NCI-H2196 treated with DMSO at 0.1 percent for 48 hours (cell line): ENCODE results near the gene LOC128125822.
A peak's percentile ranks its signal among the peaks of the same experiment; 100 is the strongest.

ENCODE experiments used
- DNase-seq: peaks from one replicate; lab custom pipeline; 2025; ENCODE audit not compliant: unreplicated experiment; lab: John Stamatoyannopoulos, UW

The LOC128125822 gene

GRCh38 chr6:63554782-63555181, 17.5 kb upstream of the LOC128125822 start:
- no peak for DNase-seq

DNA sequence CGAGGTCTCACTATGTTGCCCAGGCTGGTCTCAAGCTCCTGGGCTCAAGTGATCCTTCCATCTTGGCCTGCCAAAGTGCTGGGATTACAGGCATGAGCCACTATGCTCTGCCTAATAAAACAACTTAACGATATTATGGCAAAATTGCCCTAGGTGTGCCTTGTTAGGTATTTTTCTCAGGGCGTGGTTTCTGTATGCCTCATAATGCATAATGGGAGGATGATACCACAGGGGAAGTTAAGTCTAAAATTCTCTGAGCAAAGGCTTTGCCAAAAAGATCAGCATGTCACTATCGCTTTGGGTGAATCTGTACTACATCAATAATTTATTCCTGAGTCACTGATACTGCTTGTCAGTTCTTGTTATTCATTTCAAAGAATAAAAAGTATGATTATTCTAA, 15.9 kb upstream of the LOC128125822 start:
- DNase-seq, result no peak

- no peak for DNase-seq
Measured at GRCh38 chr6:63558278-63558677, 14.0 kb upstream of the LOC128125822 start.

DNA sequence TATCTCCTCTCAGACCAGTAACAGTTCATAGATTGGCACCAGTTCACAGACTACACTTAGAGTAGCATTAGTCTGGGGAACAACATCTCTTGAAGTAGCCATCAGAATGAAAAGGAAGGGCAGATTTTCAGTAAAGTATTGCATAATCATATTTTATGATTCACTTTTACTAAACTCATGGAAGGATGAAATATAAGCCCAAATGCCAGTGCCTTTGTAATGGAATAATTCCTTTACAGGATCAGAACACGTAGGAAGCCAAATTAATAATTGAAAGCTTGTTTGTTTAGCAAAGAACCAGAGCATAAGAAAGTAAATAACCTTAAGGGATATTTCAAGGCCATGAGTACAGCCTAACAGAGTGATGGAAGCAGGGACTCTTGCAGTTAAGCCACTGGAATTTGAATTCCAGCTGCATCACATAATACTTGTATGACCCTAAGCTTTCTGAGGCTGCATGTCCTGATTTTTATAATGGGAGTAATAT, 11.4 kb upstream of the LOC128125822 start:
- DNase-seq, result no peak

- no peak for DNase-seq
Measured at GRCh38 chr6:63561288-63561687, 11.0 kb upstream of the LOC128125822 start.

DNA sequence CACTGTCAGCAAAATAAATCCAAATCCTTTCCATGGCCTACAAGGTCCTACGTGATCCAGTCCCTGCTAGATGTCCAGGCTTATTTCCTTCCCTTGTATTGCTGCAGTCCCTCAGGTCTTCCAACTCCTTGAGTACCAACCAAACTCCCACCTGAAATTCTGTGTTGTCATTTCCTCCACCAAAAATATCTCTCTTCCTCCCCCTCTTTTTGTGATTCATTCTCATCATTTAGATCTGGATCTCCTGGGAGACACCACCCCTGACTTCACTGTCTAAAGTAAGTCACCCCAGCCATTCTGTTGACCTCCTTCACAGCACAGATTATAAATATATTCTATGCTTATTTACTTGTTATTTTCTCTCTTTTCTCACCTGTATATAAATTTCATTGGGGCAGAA, 9.0 kb upstream of the LOC128125822 start:
- DNase-seq, result no peak

GRCh38 chr6:63565058-63565726, 7.1 kb upstream of the LOC128125822 start:
- DNase-seq, result no peak

GRCh38 chr6:63565727-63566596, 6.3 kb upstream of the LOC128125822 start:
- DNase-seq, result no peak

DNA sequence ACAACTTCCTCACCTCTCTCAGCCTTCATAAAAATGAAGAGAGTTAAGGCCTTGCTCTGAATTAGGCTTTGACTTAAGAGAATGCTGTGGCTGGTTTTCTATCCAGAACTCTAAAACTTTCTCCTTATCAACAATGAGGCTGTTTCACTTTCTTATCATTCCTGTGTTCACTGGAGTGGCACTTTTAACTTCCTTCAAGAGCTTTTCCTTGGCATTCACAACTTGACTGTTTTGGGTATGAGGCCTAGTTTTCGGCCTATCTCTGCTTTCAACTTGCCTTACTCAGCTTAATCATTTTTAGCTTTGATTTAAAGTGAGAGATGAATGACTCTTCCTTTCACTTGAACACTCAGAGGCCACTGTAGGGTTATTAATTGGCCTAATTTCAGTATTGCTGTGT, 4.3 kb upstream of the LOC128125822 start:
- DNase-seq, result no peak

GRCh38 chr6:63571361-63572043, 778 bp upstream of the LOC128125822 start:
- no peak for DNase-seq

DNA sequence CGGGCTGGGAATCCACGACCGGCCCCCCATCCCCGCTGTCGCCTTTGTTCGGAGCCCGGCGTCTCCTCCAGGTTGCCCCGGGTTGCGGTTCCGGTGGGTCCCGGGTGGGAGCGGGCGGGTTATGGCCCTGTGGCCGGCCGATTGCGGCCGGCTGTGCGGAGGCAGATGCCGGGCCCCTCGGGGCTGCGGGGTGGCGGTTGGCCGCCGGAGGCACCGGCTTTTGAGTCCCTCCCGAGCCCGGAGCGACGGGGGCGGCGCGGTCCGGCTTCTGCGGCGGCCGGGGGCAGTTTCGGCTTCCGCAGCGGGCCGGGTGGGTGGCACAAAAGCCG, 431 bp downstream of the LOC128125822 start:
- DNase-seq, result no peak

DNA sequence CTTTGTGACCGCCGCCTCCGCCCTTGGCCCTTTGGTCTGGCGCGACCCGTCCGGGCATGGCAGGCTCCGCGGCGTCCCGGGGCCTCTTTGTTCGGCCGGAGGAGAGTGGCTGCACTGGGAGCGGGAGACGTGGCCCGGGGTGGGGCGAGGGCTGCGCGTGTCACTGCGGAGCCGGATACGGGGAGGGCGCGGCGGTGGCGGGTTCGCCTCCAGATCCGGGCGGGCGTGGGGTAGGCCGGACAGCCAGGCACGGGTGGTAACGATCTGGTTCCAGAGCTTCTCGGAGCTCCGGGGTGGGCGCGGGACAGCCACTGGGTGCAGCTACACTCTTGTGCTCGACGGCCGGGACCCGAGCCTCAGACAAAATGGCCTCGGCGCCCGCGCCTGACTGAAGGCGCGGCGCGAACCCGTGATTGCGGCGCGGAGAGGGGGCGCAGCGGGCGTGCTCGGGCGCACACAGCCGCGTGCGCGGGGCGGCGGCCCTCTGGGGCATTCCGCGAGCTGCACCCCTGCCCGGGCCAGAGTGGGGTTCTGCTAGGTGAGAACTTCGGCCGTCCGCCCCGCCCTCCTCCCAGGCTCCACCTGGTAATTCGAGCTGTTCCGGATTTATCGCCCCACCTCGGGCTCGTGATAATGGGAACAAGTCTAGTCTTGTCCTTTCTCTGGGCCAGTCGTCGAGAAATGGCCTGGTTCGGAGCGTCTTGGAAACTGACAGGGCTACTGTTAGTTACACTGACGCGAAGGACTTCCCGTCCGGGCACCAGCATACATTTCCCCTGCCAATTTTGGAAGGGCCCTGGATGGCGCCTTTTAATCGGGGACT, 1.0 kb downstream of the LOC128125822 start:
- peak; percentile 68 for DNase-seq

GRCh38 chr6:63573899-63574553, 1.7 kb downstream of the LOC128125822 start:
- DNase-seq, result no peak

- no peak for DNase-seq
Measured at GRCh38 chr6:63574554-63574900, 2.2 kb downstream of the LOC128125822 start.

GRCh38 chr6:63576147-63576772, 4.0 kb downstream of the LOC128125822 start:
- no peak for DNase-seq

GRCh38 chr6:63576985-63577712, 4.9 kb downstream of the LOC128125822 start:
- DNase-seq, result no peak

DNA sequence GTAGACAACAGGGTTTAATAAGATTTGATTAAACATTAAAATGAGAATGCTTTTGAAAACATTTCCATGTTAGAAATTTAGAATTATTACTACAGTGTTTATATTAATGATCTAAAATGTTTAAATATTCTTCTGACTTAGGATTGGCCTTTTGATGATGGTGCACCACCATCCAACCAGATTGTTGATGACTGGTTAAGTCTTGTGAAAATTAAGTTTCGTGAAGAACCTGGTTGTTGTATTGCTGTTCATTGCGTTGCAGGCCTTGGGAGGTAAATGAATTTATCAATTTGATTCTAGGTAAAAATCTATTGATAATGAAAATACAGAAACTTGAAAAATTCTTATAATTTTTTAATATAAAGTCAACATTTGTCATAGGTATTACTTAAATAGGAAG, 6.5 kb downstream of the LOC128125822 start:
- no peak for DNase-seq

DNA sequence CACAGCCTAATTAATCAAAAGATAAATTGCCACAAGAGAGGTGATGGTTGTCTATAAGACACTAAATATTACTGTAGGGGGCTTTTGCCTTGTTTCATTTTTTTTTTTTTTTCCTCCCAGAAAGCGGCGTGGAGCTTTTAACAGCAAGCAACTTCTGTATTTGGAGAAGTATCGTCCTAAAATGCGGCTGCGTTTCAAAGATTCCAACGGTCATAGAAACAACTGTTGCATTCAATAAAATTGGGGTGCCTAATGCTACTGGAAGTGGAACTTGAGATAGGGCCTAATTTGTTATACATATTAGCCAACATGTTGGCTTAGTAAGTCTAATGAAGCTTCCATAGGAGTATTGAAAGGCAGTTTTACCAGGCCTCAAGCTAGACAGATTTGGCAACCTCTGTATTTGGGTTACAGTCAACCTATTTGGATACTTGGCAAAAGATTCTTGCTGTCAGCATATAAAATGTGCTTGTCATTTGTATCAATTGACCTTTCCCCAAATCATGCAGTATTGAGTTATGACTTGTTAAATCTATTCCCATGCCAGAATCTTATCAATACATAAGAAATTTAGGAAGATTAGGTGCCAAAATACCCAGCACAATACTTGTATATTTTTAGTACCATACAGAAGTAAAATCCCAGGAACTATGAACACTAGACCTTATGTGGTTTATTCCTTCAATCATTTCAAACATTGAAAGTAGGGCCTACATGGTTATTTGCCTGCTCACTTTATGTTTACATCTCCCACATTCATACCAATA, 7.8 kb downstream of the LOC128125822 start:
- no peak for DNase-seq

DNA sequence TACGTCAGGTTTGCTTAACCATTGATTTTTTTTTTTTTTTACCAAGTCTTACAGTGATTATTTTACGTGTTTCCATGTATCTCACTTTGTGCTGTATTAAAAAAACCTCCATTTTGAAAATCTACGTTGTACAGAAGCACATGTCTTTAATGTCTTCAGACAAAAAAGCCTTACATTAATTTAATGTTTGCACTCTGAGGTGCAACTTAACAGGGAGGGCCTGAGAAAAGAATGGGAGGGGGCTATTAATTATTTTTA, 8.4 kb downstream of the LOC128125822 start:
- DNase-seq, result no peak
